ENCODE results near the gene ADAMTS15.
A peak's percentile ranks its signal among the peaks of the same experiment; 100 is the strongest.

Gene ADAMTS15

DNA sequence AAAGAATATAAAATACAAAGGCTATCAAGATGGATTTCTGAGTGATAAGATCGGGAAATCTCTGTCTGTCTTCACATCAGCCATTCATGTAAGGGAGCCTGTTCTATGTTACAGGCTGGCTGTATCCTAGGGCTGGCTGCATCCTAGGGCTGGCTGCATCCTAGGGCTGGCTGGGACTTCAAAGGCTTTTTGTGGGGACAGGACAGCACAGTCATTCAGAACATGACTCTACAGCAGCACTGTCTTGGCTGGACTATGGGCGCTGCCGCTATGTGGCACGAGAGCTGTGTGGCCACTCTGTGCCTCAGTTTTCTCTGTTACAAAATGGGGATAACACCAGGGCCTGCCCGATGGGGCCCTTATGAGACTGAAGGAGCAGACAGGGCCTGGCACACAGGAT is 30.2 kb upstream of the ADAMTS15 start:
- no peak for DNase-seq (ENCODE audit: low spot score)

DNA sequence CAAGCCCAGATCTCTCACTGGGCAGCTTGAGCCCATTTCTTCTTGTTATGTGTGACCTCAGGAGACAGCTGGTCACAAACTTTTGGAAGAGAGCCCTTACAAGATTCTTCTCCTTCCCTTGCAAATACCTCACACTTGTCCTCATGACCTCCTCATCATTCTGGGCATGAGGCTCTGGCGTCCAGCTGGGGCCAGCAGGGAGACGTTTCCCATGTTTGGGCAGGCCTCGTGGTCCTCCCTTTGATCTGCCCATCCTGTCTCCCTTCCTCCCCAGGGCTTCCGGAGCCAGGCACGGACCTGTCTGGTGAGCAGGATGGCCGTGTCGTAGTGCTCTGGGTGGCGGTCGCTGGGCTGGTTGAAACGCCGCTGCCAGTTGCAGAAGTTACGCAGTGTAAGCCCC is 29.7 kb upstream of the ADAMTS15 start:
- no peak for DNase-seq (ENCODE audit: low spot score)

DNA sequence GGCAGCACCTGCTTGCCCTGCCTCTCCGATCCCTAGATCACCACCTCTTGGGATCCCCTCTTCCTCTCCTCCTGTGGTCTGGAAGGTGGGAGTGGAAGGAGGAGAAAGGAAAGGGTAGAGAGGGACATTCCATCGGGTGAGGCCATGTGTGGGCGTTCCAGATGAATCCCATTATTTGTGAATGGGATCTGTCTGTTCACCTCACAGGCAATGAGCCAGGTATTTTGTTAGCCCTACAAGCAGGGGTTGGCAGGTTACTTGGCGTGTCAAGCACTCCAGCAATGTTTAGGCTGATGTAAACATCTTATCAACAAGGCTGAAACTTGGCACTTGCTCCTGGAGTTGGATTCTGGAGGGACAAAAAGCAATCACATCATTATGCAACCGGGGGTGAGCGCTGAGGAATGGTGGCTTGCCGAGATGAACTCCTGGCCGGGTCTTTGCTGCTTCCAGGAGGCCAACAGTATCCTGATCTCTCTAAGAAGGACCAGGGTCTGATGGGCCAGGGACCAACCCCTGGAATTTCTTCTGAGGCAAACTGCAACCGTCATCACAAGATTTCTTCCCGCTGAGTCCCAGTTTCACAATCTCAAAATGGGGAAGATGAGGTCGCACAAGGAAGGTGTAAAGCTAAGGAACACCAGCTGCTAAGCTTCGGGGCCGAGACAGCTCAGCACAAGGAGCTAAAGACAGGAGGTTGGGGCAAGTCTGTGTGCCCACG is 27.8 kb upstream of the ADAMTS15 start:
- DNase-seq (ENCODE audit: low spot score), result no peak

DNA sequence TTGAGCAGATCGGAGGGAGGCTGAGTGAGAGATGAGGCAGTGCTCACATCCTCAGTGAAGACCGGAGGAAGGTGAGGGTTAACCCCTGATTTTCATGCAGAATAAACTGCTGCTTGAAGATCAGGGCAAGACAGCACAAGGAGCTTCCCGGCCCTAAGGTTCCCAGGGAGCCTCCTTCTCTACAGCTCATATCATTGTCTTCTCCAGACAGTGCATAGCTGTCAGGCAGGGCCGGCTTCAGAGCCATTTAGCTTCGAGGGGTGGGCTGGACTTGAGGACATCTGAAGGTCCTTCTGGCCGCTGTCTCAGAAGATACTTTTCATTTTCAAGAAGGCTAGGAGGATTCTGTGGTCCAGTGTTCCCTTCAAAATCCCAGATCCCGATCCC is 27.3 kb upstream of the ADAMTS15 start:
- no peak for DNase-seq (ENCODE audit: low spot score)

DNA sequence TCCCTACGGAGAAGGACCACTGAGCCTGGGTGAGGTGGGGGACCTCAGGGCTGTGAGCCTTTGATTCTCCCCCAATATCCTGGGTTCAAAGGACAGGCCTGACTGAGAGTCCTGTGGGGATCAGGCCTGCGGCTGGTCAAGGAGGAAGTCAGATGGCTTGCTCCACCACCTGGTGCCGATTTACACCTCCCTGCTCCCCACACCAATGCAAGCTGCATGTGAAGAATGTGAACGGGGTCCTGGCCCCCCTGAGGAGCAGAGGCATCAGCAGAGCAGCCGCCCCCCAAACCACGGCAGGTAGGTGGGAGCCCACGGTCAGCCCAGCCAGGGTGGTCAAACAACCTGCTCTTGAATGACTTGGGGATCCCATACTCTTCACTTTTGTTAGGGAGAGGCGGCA is 26.7 kb upstream of the ADAMTS15 start:
- DNase-seq (ENCODE audit: low spot score), result no peak

GRCh38 chr11:130422251-130422995 is 26.0 kb upstream of the ADAMTS15 start:
- no peak for DNase-seq (ENCODE audit: low spot score)

- DNase-seq (ENCODE audit: low spot score), result no peak
Measured at GRCh38 chr11:130423541-130424142, 24.8 kb upstream of the ADAMTS15 start.

GRCh38 chr11:130424613-130425140 is 23.8 kb upstream of the ADAMTS15 start:
- no peak for DNase-seq (ENCODE audit: low spot score)

- DNase-seq (ENCODE audit: low spot score), result no peak
Measured at GRCh38 chr11:130425156-130425555, 23.3 kb upstream of the ADAMTS15 start.

GRCh38 chr11:130426223-130426836 is 22.1 kb upstream of the ADAMTS15 start:
- DNase-seq (ENCODE audit: low spot score), result no peak

GRCh38 chr11:130426837-130427341 is 21.6 kb upstream of the ADAMTS15 start:
- DNase-seq (ENCODE audit: low spot score), result no peak

DNA sequence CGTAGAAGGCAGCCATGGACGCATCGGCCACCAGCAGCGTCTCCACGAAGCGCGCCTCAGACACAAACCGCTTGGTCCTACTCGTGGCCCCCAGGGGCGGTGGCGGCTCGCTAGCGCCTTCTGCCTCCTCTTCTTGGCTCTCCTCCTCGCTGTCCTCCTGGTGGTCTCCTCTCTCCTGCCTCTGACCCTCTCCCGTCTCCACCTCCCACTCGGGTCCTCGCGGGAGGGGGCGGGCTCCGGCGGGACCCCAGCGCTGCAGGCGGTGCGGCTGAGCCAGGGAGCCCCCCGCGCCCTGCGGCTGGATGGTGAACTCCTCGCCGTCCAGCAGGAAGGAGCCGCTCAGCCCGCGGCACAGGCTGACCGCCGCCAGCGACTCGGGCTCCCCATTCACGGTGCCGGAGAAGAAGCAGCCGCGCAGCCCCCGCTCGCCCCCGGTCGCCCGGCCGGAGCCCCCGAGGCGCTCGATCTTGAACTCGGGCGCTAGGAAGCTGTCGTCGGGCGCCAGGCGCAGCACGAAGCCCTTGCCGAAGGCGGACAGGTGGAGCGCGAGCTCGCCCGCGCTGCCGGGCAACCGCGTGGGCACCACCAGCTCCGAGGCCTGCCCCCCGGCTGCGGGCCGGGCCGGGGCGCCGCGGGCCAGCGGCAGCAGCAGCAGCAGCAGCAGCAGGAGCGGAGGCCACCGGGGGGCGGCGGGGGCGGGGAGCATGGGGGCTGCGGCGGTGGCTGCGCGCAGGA is 20.7 kb upstream of the ADAMTS15 start:
- DNase-seq (ENCODE audit: low spot score), result no peak

DNA sequence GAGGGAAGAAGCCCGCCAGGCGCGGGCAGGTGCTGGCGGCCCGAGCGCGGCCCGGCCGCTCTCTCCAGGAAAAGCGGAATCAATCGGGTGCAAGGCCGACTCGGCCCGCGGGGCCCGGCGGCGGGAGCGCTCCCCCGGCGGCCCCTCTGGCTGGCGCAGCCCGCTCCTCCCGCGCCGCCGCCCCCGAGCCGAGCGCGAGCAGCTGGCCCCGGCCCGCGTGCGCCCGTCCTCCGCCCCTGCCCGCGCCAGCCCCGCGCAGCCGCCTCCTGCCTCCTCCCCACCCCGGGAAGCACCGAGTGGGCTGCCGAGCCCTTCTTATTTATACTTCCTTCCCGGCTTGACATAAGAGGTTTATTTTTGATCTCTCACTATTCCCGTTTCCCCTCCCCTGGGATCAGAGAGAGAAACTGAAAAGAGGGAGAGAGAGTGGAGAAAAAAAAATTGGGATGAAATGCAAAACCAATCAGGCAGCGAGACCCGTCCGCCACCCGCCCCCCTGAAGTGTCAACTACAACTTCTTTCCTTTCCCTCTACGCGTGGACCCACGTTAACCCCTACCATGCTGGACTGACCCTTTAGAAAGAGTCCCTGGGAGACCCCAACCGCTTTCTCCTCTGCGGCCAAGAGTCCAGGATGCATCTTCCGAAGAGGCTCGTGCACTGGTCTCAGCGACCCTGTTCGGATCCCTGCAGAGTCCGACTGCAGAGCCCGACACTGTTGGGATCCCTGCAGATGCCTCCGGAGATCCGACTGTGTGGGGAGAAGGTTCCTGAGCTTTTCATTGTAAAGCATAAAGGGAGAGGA is 19.9 kb upstream of the ADAMTS15 start, which contains the start of gene ADAMTS8:
Gene ADAMTS8 (minus strand): TSS at position 294 of the 804 bp plus-strand sequence. CDS start 323 bp downstream, outside the sequence.
- DNase-seq (ENCODE audit: low spot score), result no peak

DNA sequence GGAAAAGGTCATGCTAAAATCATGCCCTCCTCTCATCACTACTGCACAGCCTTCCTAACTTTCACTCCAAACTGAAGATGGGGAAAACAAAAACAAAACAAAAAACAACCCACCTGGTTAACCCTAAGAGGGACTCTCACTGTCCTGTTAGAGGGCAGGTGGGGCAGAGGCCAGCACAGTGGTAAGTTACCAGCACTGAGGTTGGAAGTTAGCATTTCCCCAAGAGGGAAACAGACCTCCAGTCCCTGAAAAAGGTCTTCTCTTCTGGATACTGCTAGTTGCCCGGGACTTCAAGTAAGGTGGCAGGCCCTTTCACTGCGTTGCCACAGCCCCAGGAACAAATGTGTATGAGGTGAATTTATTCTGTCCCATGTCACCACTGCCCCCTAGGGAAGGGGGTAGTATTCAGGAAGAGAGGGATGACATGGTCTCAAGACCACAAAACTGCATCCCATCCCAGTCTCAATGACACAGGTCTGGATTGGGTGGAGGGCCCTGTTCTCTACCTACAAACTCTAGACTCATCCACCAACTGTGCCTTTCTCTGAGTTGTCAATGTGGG is 19.2 kb upstream of the ADAMTS15 start:
- no peak for DNase-seq (ENCODE audit: low spot score)

DNA sequence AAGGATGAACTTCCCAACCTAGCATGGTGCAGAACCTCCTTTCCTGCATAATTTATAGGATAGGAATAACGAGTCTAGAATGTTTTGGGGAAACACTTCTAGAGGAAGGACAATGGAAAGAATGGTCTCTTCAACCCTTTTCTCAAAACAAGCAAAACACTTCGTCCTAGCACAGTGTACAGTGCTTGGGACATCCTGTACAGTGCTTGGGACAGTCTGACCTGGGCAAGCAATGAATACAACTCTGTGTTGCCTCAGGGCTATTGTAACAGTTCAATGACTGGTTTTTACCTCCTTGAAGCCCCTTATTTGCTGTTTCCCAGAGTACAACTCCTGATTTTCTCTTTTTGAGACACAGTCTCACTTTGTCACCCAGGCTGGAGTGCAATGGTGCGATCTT is 18.5 kb upstream of the ADAMTS15 start:
- DNase-seq (ENCODE audit: low spot score), result no peak

GRCh38 chr11:130431331-130431773 is 17.1 kb upstream of the ADAMTS15 start:
- DNase-seq (ENCODE audit: low spot score), result peak; percentile 42

DNA sequence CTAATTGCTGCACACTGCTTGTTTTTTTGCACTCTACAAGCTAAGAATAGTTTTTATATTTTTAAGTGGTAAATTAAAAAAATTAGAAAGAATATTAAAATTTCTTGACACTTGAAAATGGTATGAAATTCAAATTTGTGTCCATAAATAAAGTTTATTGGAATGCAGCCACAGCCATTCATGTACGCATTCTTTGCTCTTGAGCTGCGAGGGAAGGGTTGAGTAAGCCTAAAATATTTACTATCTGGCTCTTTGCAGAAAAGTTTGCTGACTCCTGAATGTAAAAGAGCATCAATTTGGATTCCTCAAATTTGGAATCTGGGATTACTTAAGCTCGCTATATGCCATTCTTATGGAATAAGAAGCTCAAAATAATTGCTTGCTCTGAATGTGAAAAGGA is 16.6 kb upstream of the ADAMTS15 start:
- no peak for DNase-seq (ENCODE audit: low spot score)

GRCh38 chr11:130433357-130433756 is 15.1 kb upstream of the ADAMTS15 start:
- no peak for DNase-seq (ENCODE audit: low spot score)

- DNase-seq (ENCODE audit: low spot score), result peak; percentile 73
Measured at GRCh38 chr11:130434521-130435223, 13.8 kb upstream of the ADAMTS15 start.

DNA sequence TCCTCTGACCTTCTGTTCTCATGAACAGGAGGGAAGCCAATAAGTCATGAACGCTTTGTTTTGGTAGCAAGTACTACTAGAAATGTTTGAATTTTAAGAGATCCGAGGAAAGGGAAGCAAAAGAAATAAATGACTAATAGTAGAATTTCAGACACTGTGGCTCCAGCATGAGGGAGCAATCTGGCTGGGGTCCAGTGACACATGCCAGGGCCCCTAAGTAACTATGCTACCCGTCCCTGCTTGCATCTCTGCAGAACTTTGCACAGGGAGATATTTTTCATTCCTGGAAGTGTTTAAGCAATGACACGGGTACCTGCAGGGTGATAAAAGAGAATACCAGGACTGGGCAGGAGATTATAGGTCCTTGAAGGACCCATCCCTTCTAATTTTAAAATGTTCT is 12.8 kb upstream of the ADAMTS15 start:
- DNase-seq (ENCODE audit: low spot score), result no peak

Data from hematopoietic multipotent progenitor cell treated with erythropoietin and hydrocortisone succinate and interleukin-3 and kit ligand, for 15 days (in vitro differentiated cells).